T-helper 2 cell treated with Interferon-gamma antibody and Interleukin-4, amounts not matched to agents 100 ng/mL and 5 ng/mL, for 36 hours (primary cell): Measurements from ENCODE around the gene UNC5C. TPM values are rescaled to one million over a fixed set of nuclear protein-coding genes. Genes with fewer than 3 reads are reported as not detected.

Experiments
- intact Hi-C: fragments of 100-400 bp; cut with micrococcal nuclease; formaldehyde crosslinking; loops from one replicate; pipeline ENCODE4 v1.15.1; 2023
- total RNA-seq: library from RNA; stranded (reverse); gene quantifications from 2 replicates; pipeline ENCODE4 v1.2.3, GENCODE V29; 2022

UNC5C gene
- total RNA-seq, 1 donor from 2014 or later = not detected

DNA sequence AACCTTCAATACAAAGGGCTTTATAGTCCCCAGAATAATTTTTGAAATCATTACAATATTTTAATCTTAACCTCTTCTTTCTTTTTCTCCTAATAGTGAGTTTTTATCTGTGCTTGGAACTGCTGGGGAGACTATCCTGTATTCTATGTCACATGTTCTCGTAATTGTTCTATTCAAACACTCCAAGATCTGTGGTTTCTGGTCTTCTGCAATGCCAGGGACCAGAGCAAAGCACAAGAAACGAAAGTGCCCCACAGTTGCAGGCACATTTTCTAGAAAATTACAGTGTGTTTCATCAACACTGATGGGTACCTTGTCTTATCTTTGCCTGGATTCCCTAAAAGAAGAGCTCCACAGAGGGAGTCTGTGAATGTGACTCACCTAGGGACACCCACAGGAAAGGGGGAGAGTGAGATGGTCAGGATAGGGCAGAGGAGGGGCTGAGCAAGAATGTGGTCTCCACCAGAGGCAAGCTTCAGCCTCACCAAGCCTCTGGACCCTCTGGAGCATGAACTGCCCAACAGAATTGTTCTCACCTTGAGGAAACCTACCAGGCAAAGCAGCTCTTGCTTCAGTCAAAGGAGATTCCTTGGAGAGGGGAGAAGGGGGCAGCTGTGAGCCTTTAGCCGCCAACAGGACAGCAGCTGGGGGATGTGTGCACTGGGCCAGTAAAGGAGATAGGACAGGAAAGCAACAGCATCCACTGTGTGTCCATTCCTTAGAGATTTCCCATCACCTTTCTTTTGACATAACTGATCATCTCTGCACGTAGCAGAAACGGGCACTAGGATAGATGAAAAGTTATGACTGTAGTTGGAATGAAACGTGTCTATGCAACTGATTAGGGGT is 25.9 kb downstream of the UNC5C start:
- intact Hi-C loops = no loop called here

GRCh38 chr4:95517576-95518345 is 31.0 kb downstream of the UNC5C start:
- intact Hi-C loops = no loop called here

DNA sequence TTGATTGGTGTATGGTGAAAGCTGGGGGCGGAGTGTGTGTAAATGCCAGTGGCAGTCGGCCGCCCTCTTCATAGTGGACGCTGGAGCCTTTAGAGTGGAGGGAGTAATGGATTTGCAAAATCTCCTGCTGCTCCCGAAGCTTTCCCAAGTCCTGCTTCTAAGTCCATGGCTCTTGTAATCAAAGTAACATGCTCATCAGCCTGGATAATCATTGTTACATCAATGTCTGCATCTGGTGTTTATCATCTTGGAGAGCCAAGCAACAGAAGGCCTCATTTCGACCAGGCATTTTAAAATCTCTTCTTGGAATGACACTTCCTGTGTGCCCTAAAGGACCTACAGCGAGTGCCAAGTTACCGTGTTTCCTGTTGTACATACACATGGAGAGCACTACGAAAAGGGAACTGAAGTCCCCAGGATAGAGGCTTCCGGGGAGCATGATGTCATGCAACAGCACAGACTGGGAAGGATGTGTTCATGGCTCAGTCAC is 32.2 kb downstream of the UNC5C start:
- intact Hi-C loops = no loop called here

DNA sequence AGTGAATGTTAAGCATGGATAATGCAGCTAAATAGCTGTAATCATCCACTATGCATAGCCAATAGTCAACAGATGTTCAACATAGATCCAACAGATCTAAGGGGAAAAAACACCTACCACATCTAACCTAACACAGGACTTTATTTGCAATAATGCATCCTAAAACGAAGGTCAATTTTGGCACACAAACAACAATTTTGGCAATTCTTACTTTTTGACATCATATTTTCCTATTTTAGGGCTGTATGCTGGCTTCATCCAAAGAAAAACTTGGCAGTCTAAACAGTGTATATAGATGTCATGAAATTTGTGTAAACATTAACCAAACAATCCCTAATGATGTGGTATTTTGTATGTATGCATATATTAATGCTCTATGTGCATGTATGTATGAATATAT is 33.2 kb downstream of the UNC5C start:
- intact Hi-C loops = no loop called here

- intact Hi-C loops = no loop called here
These were observed 35.8 kb downstream of the UNC5C start for GRCh38 chr4:95513022-95513421.

DNA sequence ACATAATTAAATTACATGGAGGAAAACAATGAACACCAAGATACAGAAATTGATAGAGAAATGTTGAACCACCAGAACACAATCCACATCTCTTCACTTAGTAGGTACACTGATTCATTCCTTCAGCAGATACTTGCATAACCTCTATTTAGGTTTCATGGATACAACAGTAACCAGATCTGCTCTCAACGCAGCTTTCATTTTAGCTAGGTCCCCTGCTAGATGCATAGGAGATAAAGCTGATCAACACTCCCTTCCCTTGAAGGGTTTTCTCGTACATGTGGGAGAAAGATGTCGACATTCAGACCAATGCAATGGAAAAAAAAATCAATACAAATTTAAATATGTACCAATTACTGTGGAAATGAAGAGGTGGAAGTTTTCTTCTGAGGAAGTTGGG is 37.3 kb downstream of the UNC5C start:
- intact Hi-C loops = loop anchor here (2.0 kb wide), 1 partner anchor 345 kb away; no protein-coding TSS in a partner anchor

DNA sequence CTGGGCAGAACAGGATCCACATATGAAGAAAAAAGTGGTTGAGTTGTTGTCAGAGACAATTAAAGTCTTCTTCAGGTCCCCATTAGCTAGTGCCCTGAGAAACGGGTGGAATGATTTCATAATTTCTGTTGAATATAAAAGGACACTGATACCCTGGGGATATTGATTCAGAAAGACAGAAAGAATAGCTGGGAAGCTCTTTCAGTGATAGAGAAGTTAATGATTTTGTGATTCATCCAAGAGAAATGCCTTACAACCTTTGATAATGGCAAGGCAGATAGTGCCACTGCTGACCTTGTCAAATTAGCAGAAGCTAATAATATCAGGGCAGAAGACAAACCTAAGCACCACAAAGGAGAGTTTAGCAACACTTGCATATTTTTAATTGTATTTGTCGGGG is 37.9 kb downstream of the UNC5C start:
- intact Hi-C loops = loop anchor here (2.0 kb wide), 1 partner anchor 344 kb away; no protein-coding TSS in a partner anchor

GRCh38 chr4:95510145-95510544 is 38.6 kb downstream of the UNC5C start:
- intact Hi-C loops = loop anchor here (2.0 kb wide), 1 partner anchor 343 kb away; no protein-coding TSS in a partner anchor

GRCh38 chr4:95508421-95508820 is 40.4 kb downstream of the UNC5C start:
- intact Hi-C loops = no loop called here

- intact Hi-C loops = no loop called here
These were observed 41.2 kb downstream of the UNC5C start for GRCh38 chr4:95507561-95507960.

DNA sequence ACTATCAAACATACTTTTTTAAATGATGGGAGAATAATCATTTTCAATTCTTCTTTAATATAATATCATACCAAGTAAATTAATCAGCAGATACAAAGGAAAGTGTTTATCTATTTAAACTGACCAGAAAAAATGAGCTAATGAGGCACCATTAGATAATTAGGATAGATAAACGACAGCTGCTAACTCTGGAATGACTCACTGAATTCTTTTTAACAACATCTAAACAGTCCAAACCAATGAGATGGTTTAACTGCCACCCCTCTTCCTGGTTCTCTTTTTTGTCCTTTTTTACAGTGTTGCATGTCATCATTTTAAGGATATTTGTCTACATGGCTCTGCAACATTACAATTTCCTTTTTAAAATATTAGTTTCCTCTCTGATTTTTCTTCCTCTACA is 41.6 kb downstream of the UNC5C start:
- intact Hi-C loops = no loop called here

- intact Hi-C loops = no loop called here
These were observed 42.5 kb downstream of the UNC5C start for GRCh38 chr4:95506264-95506663.

GRCh38 chr4:95505799-95506198 is 43.0 kb downstream of the UNC5C start:
- intact Hi-C loops = no loop called here

GRCh38 chr4:95505151-95505550 is 43.6 kb downstream of the UNC5C start:
- intact Hi-C loops = no loop called here

DNA sequence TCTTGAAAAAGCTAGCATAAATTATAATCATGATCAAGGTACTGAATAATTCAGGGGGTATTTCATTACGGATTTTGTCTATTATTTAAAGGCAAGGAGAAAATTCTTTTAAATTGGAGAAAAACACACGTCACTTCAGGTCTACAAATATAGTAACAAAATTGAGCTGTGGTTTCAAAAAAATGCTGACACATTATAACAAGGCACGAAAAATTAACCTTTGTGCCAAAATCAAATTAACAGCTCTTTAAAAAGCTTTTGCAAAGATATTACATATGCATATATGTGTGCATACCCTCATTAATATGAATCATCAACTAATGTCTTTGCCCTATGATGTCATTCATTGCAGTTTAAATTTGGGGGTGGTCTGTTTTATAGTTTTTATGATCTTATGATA is 44.3 kb downstream of the UNC5C start:
- intact Hi-C loops = no loop called here

GRCh38 chr4:95500361-95500760 is 48.4 kb downstream of the UNC5C start:
- intact Hi-C loops = no loop called here

DNA sequence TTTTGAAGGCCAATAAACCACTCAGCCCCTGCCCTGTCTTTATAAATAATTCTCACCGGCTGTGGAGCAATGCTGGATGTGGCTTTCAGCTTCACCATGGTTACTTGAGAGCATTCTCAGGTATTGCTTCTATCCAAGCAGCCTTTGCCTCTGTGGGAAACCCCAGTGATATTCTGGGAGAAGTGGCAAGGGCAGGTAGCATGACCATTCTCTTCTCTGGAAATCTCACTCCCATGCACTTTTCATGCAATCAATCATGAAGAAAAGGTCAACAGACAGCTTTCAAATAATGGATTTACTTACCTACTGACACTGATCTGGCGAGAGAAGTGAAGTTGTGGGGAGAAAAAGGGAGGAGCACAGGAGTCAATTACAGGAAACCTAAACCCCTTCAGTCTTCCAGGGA is 49.5 kb downstream of the UNC5C start:
- intact Hi-C loops = no loop called here

- intact Hi-C loops = no loop called here
These were observed 54.6 kb downstream of the UNC5C start for GRCh38 chr4:95494186-95494585.

- intact Hi-C loops = no loop called here
These were observed 70.1 kb downstream of the UNC5C start for GRCh38 chr4:95478679-95479078.

DNA sequence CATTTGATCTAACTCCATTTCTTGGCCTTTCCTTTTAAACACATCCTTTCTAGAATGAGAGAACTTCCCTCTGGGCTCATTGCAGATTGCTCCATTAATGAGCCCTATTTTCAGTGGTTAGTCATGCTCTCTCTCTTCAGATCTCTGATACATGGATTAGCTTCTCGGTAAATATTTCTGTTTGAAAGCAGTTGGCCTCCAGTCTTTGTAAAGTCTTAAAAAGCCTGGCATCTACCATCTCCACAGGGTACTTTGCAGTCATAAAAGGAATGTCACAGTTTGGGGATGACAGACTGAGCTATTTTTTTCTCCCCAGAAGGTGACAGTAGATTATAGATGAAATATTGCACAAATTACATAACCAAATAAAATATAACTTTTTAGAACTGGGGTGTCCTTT is 72.7 kb downstream of the UNC5C start:
- intact Hi-C loops = no loop called here

DNA sequence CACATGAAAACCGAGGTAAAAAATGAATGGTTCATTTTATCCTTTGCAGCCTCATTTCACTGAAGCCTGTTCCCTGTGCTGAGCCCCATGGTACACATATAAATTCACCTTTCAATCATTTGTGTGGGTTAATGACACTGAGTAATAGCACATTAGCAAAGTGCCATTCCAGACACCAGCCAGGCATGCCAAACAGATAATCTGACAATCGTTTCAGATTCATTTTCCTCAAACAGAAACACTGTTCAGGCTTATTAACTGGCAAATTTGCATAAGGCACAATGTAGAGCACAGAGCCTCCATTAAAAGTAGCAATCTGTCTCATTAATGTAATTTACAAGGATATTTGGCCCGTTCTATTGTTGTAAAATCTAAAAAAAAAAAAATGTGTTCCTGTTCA is 76.2 kb downstream of the UNC5C start:
- intact Hi-C loops = no loop called here

DNA sequence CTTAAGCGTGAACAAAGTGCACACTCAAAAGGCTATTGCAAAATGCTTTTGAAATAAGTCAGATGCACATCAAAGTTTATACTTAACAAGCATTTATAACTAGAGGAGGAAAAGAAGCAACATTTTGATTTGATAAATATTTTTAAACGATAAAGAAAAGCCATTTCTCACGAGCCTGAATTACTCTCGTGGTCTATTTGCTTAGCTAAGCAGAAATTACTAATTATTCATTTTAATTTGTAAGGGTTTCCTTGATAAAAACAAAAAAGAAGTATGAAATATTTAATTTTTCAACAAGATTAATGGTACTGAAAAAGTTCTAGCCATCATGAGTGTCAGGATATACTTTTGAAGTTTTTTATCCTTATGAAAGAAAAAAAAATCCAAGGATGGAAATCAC is 78.2 kb downstream of the UNC5C start:
- intact Hi-C loops = no loop called here
